GM18505 (cell line): ENCODE measurements around the gene GABBR1.

Source experiments
- ATAC-seq: cut with Tn5 transposase; IDR thresholded peaks from one replicate; pipeline ENCODE4 v1.9.1; 2021; ENCODE audit not compliant: unreplicated experiment
- POLR2A ChIP-seq: IDR thresholded peaks from 4 replicates; pipeline ENCODE4 v1.6.1; 2011; ENCODE audit warnings: borderline replicate concordance; ENCODE audit not compliant: insufficient read depth, insufficient read length; ENCODE audit errors: extremely low read depth

The GABBR1 gene

DNA sequence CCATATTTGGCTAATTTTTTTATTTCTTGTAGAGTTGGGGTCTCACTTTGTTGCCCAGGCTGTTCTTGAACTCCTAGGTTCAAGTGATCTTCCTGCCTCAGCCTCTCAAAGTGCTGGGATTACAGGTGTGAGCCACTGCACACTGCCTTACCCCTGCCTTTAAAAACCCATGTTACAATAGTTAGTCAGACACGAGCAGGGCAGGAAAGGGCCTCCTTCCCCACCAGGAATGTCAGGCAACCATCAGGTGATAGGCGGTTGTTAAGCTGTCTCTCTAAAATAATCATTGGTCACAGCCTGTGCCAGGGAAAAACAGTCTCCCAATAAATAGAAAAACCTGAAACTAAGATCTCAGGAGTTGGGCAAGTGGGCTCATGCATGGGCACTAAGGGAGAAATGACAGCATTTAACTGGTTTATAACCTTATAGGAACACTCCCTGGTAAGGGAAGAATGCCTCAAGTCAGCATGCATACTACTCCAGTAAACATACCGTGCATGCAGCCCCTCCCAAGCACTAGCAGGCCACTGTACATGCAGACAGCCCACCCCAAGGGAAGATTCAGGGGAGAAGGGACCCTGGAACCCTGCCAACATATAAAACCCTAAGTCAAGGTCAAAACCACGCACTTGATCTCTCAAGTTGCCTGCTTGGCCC lies 39.7 kb downstream of the GABBR1 start:
- ATAC-seq: no peak
- TF ChIP-seq POLR2A: no peak

DNA sequence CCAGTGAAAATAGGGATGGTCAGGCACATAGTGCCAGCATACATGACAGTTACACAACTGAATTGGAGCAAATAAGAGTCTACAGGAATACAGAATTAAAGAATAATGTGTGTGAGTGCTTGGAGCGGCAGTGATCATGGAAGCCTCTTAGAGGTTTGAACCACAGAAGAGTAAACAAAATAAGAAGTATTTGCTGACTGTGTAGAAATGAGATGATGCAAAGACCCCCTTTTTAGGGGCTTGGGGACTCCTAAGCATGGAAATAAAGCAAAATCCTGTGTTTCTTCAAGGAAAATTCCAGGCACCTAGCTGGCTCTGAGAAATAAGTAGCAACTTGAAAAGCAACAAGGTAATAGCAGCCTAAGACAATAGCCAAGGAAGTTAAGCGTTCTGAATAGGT lies 41.3 kb downstream of the GABBR1 start:
- no peak for TF ChIP-seq POLR2A
- ATAC-seq: no peak

DNA sequence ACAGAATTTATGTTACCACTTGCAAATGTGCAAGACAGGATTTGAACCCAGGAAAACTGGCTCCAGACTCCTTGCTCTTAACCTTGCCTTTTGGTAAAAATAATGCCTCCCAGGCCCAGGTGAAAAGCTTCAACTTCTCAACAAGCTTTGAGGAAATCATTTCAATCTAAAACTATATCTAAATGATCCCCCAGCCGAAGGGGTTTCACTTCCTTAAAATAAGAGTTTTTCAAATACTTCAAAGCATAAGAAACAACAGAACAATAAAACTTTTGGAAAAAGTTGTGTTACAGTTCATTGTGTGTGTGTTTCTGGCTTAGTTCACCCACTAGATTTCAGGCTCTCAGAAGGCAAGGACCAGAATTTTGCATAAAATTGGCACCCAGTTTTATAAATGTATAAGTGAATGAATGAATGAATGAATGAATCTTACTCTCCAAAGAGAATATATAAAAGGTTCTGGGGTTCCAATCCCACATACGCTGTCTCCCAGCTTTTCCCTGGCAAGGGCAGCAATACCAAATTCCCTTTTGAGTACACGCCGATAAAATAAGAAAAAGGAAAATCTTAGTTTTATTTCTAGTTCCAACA lies 42.7 kb downstream of the GABBR1 start:
- TF ChIP-seq POLR2A: no peak
- ATAC-seq: no peak

DNA sequence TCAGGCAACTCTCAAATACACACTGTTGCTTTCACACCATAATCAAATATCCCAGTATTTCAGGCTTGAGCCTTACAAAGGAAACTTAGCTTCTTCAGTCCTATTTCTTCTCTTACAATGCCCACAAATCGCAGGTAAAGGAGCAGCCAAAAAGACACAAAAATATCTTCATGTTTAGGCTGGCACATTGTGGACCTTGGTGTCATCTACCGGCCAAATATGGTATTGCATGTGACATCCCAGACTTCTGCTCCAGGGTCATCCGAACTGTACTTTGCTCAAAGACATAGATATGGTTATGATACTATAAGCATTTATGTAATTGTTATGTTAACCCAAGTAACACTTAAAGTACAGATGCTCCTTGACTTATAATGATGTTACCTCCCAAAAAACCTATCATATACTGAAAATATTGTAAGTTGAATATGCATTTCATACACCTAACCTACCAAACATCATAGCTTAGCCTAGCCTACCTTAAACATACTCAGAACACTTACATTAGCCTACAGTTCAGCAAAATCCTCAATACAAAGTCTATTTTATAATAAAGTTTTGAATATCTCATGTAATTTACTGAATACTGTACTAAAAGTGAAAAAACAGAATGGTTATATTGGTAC lies 43.4 kb downstream of the GABBR1 start:
- TF ChIP-seq POLR2A: no peak
- no peak for ATAC-seq

DNA sequence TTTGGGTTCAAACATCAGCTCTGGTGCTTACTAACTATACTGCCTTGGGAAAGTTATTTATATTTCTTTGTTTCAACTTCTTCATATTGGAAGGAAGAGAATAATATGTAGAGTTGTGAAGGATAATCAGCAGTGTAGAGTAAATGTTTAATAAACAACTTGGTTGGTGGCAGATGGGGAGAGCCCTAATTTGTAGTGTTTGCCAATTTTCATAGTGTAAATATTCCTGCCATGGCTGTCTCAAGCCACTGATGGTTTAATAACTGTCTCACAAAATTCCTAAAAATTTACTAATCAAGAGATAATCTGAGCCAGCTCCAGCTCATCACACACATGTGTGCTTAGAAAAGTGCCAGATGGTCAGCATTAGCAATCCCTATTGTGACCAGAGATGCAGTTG lies 48.2 kb downstream of the GABBR1 start, which contains the start of gene OR2H2:
Gene OR2H2, plus strand, starts transcription at position 301 of the 400 bp plus-strand sequence. CDS start 2,824 bp downstream, outside the sequence.
- ATAC-seq: no peak
- no peak for TF ChIP-seq POLR2A

DNA sequence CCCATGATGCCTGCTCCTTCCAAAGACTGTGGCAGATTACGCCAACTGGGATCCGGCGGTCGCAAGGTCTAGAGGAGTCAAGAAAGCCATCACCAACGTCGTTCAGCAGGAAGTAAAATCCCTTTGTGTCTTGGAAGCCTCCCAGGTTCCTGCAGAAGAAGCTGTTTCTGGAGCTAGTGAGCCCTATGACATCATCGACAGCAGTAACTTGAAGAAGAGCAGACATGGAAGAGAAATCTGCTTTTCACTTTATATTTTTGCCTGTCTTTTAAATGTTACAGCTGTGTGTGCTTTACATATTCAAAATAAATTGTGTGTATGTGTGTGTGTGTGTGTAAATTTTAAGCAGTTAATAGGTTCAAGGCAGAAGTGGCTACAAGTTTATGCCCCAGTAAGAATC lies 55.4 kb downstream of the GABBR1 start:
- no peak for ATAC-seq

DNA sequence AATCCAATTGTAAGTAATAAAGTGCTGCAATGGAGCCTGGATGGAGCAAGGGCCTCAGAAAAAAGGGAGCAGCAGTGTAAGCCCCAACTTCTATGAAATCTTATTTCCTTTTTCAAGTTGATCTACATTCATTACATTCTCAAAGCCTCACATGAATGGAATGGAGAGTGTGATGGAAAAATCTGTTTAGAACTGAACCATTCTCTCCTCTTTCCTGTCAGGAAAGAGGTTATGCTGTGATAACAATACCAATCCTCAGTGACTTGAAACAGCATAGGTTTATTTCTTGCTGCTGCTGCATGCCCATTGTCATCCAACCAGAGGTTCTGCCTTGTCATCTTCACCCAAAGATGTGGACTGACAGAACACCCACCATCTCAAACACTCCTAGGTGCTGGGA lies 56.9 kb downstream of the GABBR1 start:
- no peak for TF ChIP-seq POLR2A
- ATAC-seq: no peak

More for the DNA sequence above, 55.4 kb downstream of the GABBR1 start:
- TF ChIP-seq POLR2A: no peak

DNA sequence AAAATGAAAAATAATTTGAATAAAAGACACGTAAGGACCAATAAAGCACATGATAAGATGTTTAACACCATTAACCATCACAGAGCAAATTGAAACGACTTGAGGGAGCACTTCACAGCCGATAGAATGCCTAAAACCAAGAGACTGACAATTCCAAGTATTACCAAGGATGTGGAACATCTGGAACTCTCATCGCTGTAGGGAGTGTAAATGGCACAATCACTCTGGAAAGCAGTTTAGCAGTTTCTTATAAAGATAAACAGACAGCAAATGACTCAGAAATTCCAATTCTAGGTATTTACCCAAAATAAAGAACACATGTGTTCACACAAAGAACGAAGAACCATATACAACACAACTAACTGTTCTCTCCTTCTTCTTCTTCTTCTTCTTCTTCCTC lies 65.0 kb downstream of the GABBR1 start:
- TF ChIP-seq POLR2A: no peak
- no peak for ATAC-seq

DNA sequence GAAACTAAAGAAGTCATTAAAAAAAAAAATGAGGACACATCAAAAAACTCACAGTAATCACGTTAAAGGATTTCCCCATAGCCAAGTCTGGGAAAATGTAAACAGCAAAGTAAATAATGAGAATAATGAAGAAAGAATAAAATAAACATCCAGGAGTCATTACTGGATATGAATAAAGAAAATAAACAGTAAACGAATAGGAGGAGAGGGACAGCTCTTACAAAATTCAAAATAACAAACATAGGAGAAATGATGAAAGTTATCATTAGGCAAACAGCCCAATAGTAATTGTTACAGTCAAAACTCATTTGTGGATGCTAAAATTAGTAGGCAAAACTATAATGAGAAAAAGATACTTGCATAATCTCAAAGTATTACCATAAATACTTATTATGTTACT lies 65.4 kb downstream of the GABBR1 start:
- TF ChIP-seq POLR2A: no peak
- ATAC-seq: no peak

DNA sequence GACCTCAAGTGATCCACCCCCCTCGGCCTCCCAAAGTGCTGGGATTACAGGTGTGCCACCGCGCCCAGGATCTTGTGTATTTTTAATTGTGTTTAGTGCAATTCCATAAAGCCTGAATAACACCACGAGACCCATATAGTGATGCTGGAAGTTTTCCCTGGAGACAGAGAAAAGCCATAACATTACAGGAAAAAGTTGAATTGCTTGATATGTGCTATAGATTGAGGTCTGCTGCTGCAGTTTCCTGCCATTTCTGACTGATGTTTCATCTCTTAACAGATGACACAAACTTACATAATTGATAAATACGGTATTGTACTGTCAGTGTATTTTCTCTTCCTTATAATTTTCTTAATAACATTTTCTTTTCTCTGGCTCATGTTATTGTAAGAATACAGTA lies 66.1 kb downstream of the GABBR1 start:
- ATAC-seq: no peak
- TF ChIP-seq POLR2A: no peak

DNA sequence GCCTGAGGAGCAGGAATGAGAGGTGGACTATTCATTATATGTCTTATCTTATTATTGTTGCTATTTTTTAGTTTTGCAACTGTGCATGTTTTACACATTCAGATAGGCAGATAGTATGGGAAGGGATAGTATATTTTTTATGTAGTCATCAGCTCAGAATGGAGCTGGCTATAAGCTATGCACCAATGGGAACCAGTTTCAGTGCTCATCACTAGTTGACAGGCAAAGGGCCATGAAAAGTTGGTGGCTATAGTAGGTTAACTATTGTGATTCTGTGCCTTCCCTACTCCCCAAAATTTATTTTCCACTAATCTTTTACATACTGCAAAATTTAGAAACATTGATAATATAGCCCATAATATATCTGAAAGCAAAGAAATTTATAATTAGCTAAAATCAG lies 68.1 kb downstream of the GABBR1 start:
- peak; percentile 58 for ATAC-seq
- TF ChIP-seq POLR2A: no peak

DNA sequence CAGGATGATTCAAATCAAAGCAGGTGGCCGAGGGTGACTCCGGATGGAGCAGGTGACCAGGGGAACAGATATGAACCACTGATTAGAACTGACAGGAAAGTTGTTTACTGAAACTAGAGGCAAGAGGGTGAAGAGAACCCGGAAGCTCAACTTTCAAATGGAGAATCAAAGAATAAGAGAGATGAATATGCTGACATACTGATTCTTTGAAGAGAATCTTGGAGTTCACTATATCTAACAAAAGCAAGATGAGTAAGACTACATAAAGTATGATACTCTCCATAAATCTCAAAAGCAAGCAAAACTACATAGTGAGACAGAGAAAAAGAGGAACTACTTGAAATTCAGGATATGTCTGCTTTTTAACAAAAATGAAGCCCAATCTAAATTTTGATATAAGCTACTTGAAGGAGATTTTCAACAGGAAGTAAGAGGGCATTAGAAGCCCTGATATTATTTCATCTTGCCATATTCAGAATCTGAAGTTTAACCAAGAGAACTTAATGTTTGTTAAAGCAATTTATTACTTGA lies 69.5 kb downstream of the GABBR1 start:
- ATAC-seq: no peak

DNA sequence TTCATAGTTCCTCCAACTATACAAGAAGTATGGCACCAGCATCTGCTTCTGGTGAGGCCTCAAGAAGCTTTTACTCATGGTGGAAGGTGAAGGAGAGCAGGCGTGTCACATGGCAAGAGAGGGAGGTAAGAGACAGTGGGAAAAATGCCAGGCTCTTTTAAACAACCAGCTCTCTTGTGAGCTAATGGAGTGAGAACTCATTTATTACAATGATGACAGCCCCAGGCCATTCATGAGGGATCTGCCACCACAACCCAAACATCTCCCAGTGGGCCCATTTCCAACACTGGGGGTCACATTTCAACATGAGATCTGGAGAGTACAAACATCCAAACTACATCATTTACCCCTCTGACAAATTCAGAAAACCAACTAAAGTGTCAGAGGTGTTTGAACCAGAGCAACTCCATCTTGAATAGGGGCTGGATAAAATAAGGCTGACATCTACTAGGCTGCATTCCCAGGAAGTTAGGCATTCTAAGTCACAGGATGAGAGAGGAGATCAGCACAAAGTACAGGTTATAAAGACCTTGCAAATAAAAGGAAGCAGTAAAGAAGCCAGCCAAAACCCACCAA lies 71.3 kb downstream of the GABBR1 start:
- ATAC-seq: no peak
- TF ChIP-seq POLR2A: no peak

More for the DNA sequence above, 69.5 kb downstream of the GABBR1 start:
- TF ChIP-seq POLR2A: no peak
